A549 (cell line): ENCODE measurements around the gene TRIM9. TPM values are rescaled to one million over a fixed set of nuclear protein-coding genes. Genes with fewer than 3 reads are reported as not detected.

Experiments
- ATAC-seq, 2 experiments: fragments of 200-7000 bp in 1 of 2; fragments of >200 bp in 1 of 2; cut with Nextera tagmentation in 1 of 2; cut with Tn5 transposase in 1 of 2; 3 replicates each; pipeline versions ENCODE4 v1.8.0 to v1.9.1; 2018 to 2020; ENCODE audit warnings: mild to moderate bottlenecking in 1 of 2, moderate library complexity in 1 of 2
- CTCF ChIA-PET: fragments of 300-600 bp; sonication (Branson Sonifier 250); formaldehyde crosslinking; extraction: SDS; loops from one replicate; lab custom pipeline; 2021; ENCODE audit warnings: antibody characterized with exemption, inconsistent platforms; lab: Yijun Ruan, JAX
- POLR2A ChIA-PET: fragments of 350-600 bp; formaldehyde crosslinking; extraction: SDS; loops from one replicate; lab custom pipeline; 2021; ENCODE audit warnings: antibody characterized with exemption, inconsistent platforms; lab: Yijun Ruan, JAX
- DNase-seq, 2 experiments: peaks; one replicate each; pipeline versions ENCODE4 v3.0.0 to v3.0.0-alpha.2; 2011 to 2016; ENCODE audit warnings: low read depth in 1 of 2, low spot score in 1 of 2
- FAIRE-seq: peaks from 2 replicates; lab custom pipeline; 2011; peaks lifted over from hg19 to GRCh38; lab: Jason Lieb, UNC
- H3K27ac ChIP-seq, 2 experiments: fragments of >200 bp; sonication (Bioruptor Twin); formaldehyde crosslinking; 3 replicates each; pipeline ENCODE4 v1.5.1; 2016 to 2017
- H3K4me1 ChIP-seq: fragments of >200 bp; sonication (Bioruptor Twin); formaldehyde crosslinking; 3 replicates; pipeline ENCODE4 v1.6.1; 2016
- H3K4me2 ChIP-seq: fragments of >200 bp; sonication (Bioruptor Twin); formaldehyde crosslinking; 3 replicates; pipeline ENCODE4 v1.6.1; 2016
- H3K4me3 ChIP-seq: fragments of >200 bp; sonication (Bioruptor Twin); formaldehyde crosslinking; 3 replicates; pipeline ENCODE4 v1.5.1; 2016
- H3K9me3 ChIP-seq: fragments of >200 bp; sonication (Bioruptor Twin); formaldehyde crosslinking; 3 replicates; pipeline ENCODE4 v1.6.1; 2016
- BHLHE40 ChIP-seq: IDR thresholded peaks from 2 replicates; pipeline ENCODE4 v1.6.1; 2012; ENCODE audit warnings: low read depth, low read length, inconsistent platforms
- CBX8 ChIP-seq: fragments of 200-600 bp; sonication (generic); IDR thresholded peaks from 2 replicates; pipeline ENCODE4 v1.6.1; 2016
- CHD4 ChIP-seq: fragments of 200-600 bp; sonication (generic); IDR thresholded peaks from 2 replicates; pipeline ENCODE4 v1.6.1; 2016; ENCODE audit warnings: antibody characterized with exemption, mild to moderate bottlenecking, borderline replicate concordance
- CTCF ChIP-seq: fragments of >200 bp; sonication (Bioruptor Twin); formaldehyde crosslinking; IDR thresholded peaks from 3 replicates; pipeline ENCODE4 v1.5.1; 2016
- E2F6 ChIP-seq: IDR thresholded peaks from 2 replicates; pipeline ENCODE4 v1.6.1; 2012; ENCODE audit warnings: low read depth, borderline replicate concordance
- EHF ChIP-seq: fragments of 250-450 bp; sonication (Bioruptor Pico); IDR thresholded peaks from 2 replicates; pipeline ENCODE4 v1.5.0; 2020; ENCODE audit warnings: mild to moderate bottlenecking
- EHMT2 ChIP-seq: fragments of 200-600 bp; sonication (generic); IDR thresholded peaks from 2 replicates; pipeline ENCODE4 v1.6.1; 2016; ENCODE audit warnings: antibody characterized with exemption, low read depth, mild to moderate bottlenecking, moderate library complexity
- ELK1 ChIP-seq: fragments of 150-350 bp; IDR thresholded peaks from 2 replicates; pipeline ENCODE4 v1.6.1; 2014; ENCODE audit warnings: low read depth, mild to moderate bottlenecking, low read length
- FOSB ChIP-seq: fragments of 250-450 bp; sonication (Bioruptor Pico); IDR thresholded peaks from 2 replicates; pipeline ENCODE4 v1.5.0; 2020; ENCODE audit warnings: mild to moderate bottlenecking, moderate library complexity
- FOXS1 ChIP-seq: fragments of 250-450 bp; sonication (Bioruptor Pico); IDR thresholded peaks from 2 replicates; pipeline ENCODE4 v1.5.0; 2020; ENCODE audit warnings: mild to moderate bottlenecking, moderate library complexity
- GATA3 ChIP-seq: IDR thresholded peaks from 2 replicates; pipeline ENCODE4 v1.6.1; 2012; ENCODE audit warnings: borderline replicate concordance
- HDAC2 ChIP-seq: fragments of 200-600 bp; sonication (generic); IDR thresholded peaks from 2 replicates; pipeline ENCODE4 v1.6.1; 2016
- HOXA7 ChIP-seq: fragments of 250-450 bp; sonication (Bioruptor Pico); IDR thresholded peaks from 2 replicates; pipeline ENCODE4 v1.5.0; 2020; ENCODE audit warnings: mild to moderate bottlenecking, moderate library complexity
- HOXB13 ChIP-seq: fragments of 250-450 bp; sonication (Bioruptor Pico); IDR thresholded peaks from 2 replicates; pipeline ENCODE4 v1.5.0; 2020; ENCODE audit warnings: low read depth, mild to moderate bottlenecking, moderate library complexity
- JUN ChIP-seq, 2 experiments: fragments of >200 bp; sonication (Bioruptor Twin); formaldehyde crosslinking; IDR thresholded peaks; 2 replicates in 1 of 2; 3 replicates in 1 of 2; pipeline ENCODE4 v1.6.1; 2016 to 2017
- JUNB ChIP-seq: fragments of >200 bp; sonication (Bioruptor Twin); formaldehyde crosslinking; IDR thresholded peaks from 2 replicates; pipeline ENCODE4 v1.6.1; 2016
- MAFK ChIP-seq: fragments of 450-650 bp; IDR thresholded peaks from 2 replicates; pipeline ENCODE4 v1.6.1; 2014; ENCODE audit not compliant: partially characterized antibody
- MYC ChIP-seq: IDR thresholded peaks from 2 replicates; pipeline ENCODE4 v1.6.1; 2012; ENCODE audit warnings: mild to moderate bottlenecking, inconsistent platforms, low read length, improper control_type of control experiment, borderline replicate concordance
- NR3C1 ChIP-seq: fragments of >200 bp; sonication (Bioruptor Twin); formaldehyde crosslinking; IDR thresholded peaks from 3 replicates; pipeline ENCODE4 v1.6.1; 2017
- POLR2A ChIP-seq: IDR thresholded peaks from 2 replicates; pipeline ENCODE4 v1.6.1; 2012; ENCODE audit warnings: mild to moderate bottlenecking, low read length
- RAD21 ChIP-seq, 2 experiments: fragments of >200 bp in 1 of 2; sonication (Bioruptor Twin) in 1 of 2; formaldehyde crosslinking in 1 of 2; IDR thresholded peaks in 1 of 2; conservative IDR thresholded peaks in 1 of 2; 2 replicates in 1 of 2; 3 replicates in 1 of 2; pipeline ENCODE4 v1.6.1; 2012 to 2018; ENCODE audit warnings: inconsistent platforms in 1 of 2
- RARB ChIP-seq: fragments of 250-450 bp; sonication (Bioruptor Pico); IDR thresholded peaks from 2 replicates; pipeline ENCODE4 v1.8.0; 2021; ENCODE audit warnings: mild to moderate bottlenecking, moderate library complexity
- REST ChIP-seq: fragments of 200-600 bp; sonication (generic); IDR thresholded peaks from 2 replicates; pipeline ENCODE4 v1.6.1; 2016; ENCODE audit warnings: antibody characterized with exemption, mild to moderate bottlenecking, moderate library complexity
- USF2 ChIP-seq: fragments of 450-650 bp; IDR thresholded peaks from 2 replicates; pipeline ENCODE4 v1.6.1; 2014; ENCODE audit warnings: antibody characterized with exemption
- ZSCAN20 ChIP-seq: fragments of 250-450 bp; sonication (Bioruptor Pico); IDR thresholded peaks from 2 replicates; pipeline ENCODE4 v1.8.0; 2022; ENCODE audit warnings: mild to moderate bottlenecking, moderate library complexity
- WGBS: methylation state at CpG from one replicate; pipeline ENCODE4 v1.1.6; 2017; ENCODE audit errors: missing lambda C conversion rate; 5-methylcytosine and 5-hydroxymethylcytosine counted together
- polyA plus RNA-seq, 4 experiments: library from polyadenylated mRNA; depleted of rRNA in 3 of 4; stranded (reverse); fragments of >200 nt; fragmentation: RNase III in 1 of 4; extraction: RNeasy Plus Mini Kit Qiagen cat#74134 plus additional on column Dnase treatment in 1 of 4; gene quantifications; 2 replicates in 3 of 4; 3 replicates in 1 of 4; pipeline ENCODE4 v1.2.3, GENCODE V29; 2011 to 2017

Gene TRIM9
- polyA plus RNA-seq, 2 of the 4 experiments (the other 2 are of a cell fraction), result 5.4 to 21.2 TPM

GRCh38 chr14:50951032-50951431 lies 143.9 kb downstream of the TRIM9 start:
- CTCF ChIA-PET, result interaction anchor here (0.8 to 1.3 kb wide), 2 partner anchors 16 to 825 kb away, joined by 3 read pairs; no protein-coding TSS in a partner anchor
- ATAC-seq (no peak), DNase-seq (no peak), FAIRE-seq (no peak)
- Histone ChIP-seq H3K4me1 (peaks cover 13% of the 10 kb centered on the region), H3K27ac (no peak overlapping the region), H3K4me2 (no peak overlapping the region), H3K4me3 (no peak overlapping the region)
- 96% methylated on average over 6 of the region's 6 CpGs for WGBS
- TF ChIP-seq GATA3, result no peak
- TF ChIP-seq MAFK, result peak; percentile 97
- TF ChIP-seq, all 56 proteins: peak for 1
- POLR2A ChIA-PET, result no interaction called here
- no peaks in the 10 kb centered on the region for H3K9me3 ChIP-seq

GRCh38 chr14:50948205-50948604 lies 146.7 kb downstream of the TRIM9 start:
- no peak for ATAC-seq
- FAIRE-seq, result no peak
- Histone ChIP-seq H3K9me3 (no peaks in the 10 kb centered on the region), H3K27ac (no peak overlapping the region), H3K4me1 (peaks cover 4% of the 10 kb centered on the region; the same call in 2 of the 3 replicates), H3K4me3 (no peak overlapping the region)
- CTCF ChIA-PET, result interaction anchor here (1.1 kb wide), 1 partner anchor 273 kb away, joined by 3 read pairs; no protein-coding TSS in a partner anchor
- WGBS, result 63% methylated on average over 2 of the region's 2 CpGs
- DNase-seq, result no peak
- POLR2A ChIA-PET, result interaction anchor here (1.4 kb wide), 1 partner anchor 147 kb away, joined by 3 read pairs; the partner anchor contains the start of gene TRIM9
- TF ChIP-seq NR3C1 (no peak), EHF (CRISPR knock-in tag) (no peak), E2F6 (no peak), RARB (CRISPR knock-in tag) (no peak), FOXS1 (CRISPR knock-in tag) (no peak), EHMT2 (no peak), CBX8 (no peak), CHD4 (no peak), REST (no peak), HOXB13 (CRISPR knock-in tag) (no peak), RAD21 (conservative IDR thresholded peaks at IDR 0.05 in 1 of 2, IDR thresholded peaks at IDR 0.05 in 1 of 2) (no peak), JUN (IDR thresholded peaks at IDR 0.05) (no peak), CTCF (no peak)
- TF ChIP-seq, all 56 proteins: peak for 0
- H3K4me2 ChIP-seq, result no peak overlapping the region

- ATAC-seq (no peak), FAIRE-seq (no peak), DNase-seq (no peak)
- H3K9me3 ChIP-seq, result no peaks in the 10 kb centered on the region
- WGBS, result 84% methylated on average over 4 of the region's 4 CpGs
- H3K27ac ChIP-seq, result no peak overlapping the region
- POLR2A ChIA-PET, result no interaction called here
- no peak overlapping the region for H3K4me2 ChIP-seq
- H3K4me3 ChIP-seq, result no peak overlapping the region
- CTCF ChIA-PET, result interaction anchor here (5.0 kb wide), 1 partner anchor 7 kb away, joined by 29 read pairs; no protein-coding TSS in a partner anchor
- peaks cover 9% of the 10 kb centered on the region; the same call in 2 of the 3 replicates for H3K4me1 ChIP-seq
- no peak for TF ChIP-seq HDAC2
- TF ChIP-seq HOXA7 (CRISPR knock-in tag), result no peak
- TF ChIP-seq CBX8, result no peak
- TF ChIP-seq ZSCAN20 (CRISPR knock-in tag), result no peak
- TF ChIP-seq MYC, result no peak
- TF ChIP-seq E2F6, result no peak
- no peak for TF ChIP-seq POLR2A
- TF ChIP-seq ELK1, result no peak
- TF ChIP-seq BHLHE40, result no peak
- TF ChIP-seq FOSB (CRISPR knock-in tag), result no peak
- TF ChIP-seq USF2, result no peak
- no peak for TF ChIP-seq RARB (CRISPR knock-in tag)
- TF ChIP-seq JUNB, result no peak
- no peak for TF ChIP-seq EHMT2
Measured at GRCh38 chr14:50947446-50947845, 147.5 kb downstream of the TRIM9 start.
